ENCODE data around the gene ADAM17.

Gene ADAM17

DNA sequence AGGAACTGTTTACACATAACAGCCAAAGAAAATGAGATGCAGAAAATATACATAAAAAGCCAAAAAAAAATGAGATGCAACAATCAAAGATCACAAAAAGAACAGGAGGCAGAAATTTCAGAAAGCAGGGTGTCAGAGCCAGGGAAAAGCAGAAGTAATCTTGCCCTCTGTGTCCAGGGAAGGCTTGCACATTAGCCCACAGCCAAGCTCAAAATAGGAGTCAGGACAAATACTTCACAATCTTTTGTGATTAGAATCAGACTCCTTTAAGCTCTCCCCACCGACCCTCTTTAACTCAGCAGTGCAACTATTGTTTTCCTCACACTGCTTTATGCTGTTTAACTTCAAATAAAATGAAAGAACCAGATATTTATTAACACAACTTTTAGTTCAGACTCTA lies 46.7 kb downstream of the ADAM17 start:
- Histone ChIP-seq H3K4me2 (ENCODE audit: low read length) (no peak overlapping the region), H3K4me3 (ENCODE audit: low read length) (no peak overlapping the region), H2AFZ (ENCODE audit: low read depth, low read length) (no peak overlapping the region), H3K4me1 (ENCODE audit: low read length) (no peaks in the 10 kb centered on the region), H3K79me2 (ENCODE audit: low read length) (no peaks in the 10 kb centered on the region), H3K9me3 (ENCODE audit: insufficient read depth, low read length) (no peaks in the 10 kb centered on the region), H3K27ac (ENCODE audit: low read length) (no peak overlapping the region), H4K20me1 (ENCODE audit: insufficient read depth, low read length) (no peaks in the 10 kb centered on the region), H3K27me3 (ENCODE audit: low read depth, low read length) (no peaks in the 10 kb centered on the region), H3K9ac (ENCODE audit: low read length) (no peak overlapping the region), H3K36me3 (replicated peaks; ENCODE audit: low read depth, low read length) (no peaks in the 10 kb centered on the region)
- TF ChIP-seq, protein P1, sequence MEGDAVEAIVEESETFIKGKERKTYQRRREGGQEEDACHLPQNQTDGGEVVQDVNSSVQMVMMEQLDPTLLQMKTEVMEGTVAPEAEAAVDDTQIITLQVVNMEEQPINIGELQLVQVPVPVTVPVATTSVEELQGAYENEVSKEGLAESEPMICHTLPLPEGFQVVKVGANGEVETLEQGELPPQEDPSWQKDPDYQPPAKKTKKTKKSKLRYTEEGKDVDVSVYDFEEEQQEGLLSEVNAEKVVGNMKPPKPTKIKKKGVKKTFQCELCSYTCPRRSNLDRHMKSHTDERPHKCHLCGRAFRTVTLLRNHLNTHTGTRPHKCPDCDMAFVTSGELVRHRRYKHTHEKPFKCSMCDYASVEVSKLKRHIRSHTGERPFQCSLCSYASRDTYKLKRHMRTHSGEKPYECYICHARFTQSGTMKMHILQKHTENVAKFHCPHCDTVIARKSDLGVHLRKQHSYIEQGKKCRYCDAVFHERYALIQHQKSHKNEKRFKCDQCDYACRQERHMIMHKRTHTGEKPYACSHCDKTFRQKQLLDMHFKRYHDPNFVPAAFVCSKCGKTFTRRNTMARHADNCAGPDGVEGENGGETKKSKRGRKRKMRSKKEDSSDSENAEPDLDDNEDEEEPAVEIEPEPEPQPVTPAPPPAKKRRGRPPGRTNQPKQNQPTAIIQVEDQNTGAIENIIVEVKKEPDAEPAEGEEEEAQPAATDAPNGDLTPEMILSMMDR (IDR thresholded peaks at IDR 0.05; ENCODE audit: low read depth, low read length): no peak
- no peak for TF ChIP-seq EZH2phosphoT487 (IDR thresholded peaks at IDR 0.05; ENCODE audit: low read depth)

DNA sequence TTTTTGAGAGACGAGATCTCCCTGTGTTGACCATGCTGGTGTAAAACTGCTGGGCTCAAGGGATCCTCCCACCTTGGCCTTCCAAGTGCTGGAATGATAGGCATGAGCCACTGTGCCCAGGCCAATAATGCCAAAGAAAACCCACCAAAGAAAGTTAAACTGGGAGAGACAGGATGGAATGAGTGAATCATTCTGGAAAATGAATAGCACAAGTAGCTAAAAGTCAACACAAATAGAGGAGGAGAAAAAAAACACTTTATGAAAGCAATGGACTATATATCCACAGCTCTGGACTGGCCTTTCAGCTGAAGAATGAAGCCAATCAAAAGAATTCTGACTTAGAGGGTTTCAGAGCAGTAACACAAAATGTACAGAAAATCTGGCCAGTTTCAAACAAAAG lies 57.4 kb downstream of the ADAM17 start:
- H2AFZ ChIP-seq (ENCODE audit: low read depth, low read length): no peak overlapping the region
- H3K36me3 ChIP-seq (replicated peaks; ENCODE audit: low read depth, low read length): peaks cover 17% of the 10 kb centered on the region
- H3K4me2 ChIP-seq (ENCODE audit: low read length): no peak overlapping the region

DNA sequence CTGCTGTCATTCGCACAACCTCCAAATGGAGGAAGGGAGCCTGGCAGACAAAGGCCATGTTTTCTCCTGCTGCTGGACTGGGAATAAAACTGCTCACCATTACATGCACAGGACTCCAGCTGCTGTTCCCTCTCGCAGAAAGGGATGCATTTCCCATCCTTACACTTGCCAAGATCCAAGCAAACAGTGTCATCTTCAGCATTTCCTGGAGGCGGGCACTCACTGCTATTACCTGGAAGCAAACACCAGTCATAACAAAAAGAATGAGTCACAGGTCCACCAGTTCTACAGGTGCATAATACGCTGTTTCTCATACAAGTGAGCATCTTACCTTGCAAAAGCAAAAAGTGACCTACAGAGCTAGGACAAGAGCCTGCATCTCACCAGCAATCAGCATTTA lies 58.6 kb downstream of the ADAM17 start:
- H3K4me2 ChIP-seq (ENCODE audit: low read length): no peak overlapping the region
- H3K36me3 ChIP-seq (replicated peaks; ENCODE audit: low read depth, low read length): peaks cover 24% of the 10 kb centered on the region
- H3K4me1 ChIP-seq (ENCODE audit: low read length): peaks cover 21% of the 10 kb centered on the region
- no peak overlapping the region for H3K9ac ChIP-seq (ENCODE audit: low read length)
- peaks cover 25% of the 10 kb centered on the region for H4K20me1 ChIP-seq (ENCODE audit: insufficient read depth, low read length)
- H3K4me3 ChIP-seq (ENCODE audit: low read length): no peak overlapping the region
- no peak overlapping the region for H2AFZ ChIP-seq (ENCODE audit: low read depth, low read length)
- H3K79me2 ChIP-seq (ENCODE audit: low read length): no peaks in the 10 kb centered on the region
- no peaks in the 10 kb centered on the region for H3K27me3 ChIP-seq (ENCODE audit: low read depth, low read length)
- H3K9me3 ChIP-seq (ENCODE audit: insufficient read depth, low read length): no peaks in the 10 kb centered on the region
- TF ChIP-seq, protein P1 (IDR thresholded peaks at IDR 0.05; ENCODE audit: low read depth, low read length): no peak
- no peak for TF ChIP-seq EZH2phosphoT487 (IDR thresholded peaks at IDR 0.05; ENCODE audit: low read depth)
- H3K27ac ChIP-seq (ENCODE audit: low read length): no peak overlapping the region

More for the DNA sequence above, 57.4 kb downstream of the ADAM17 start:
- Histone ChIP-seq H3K27ac (ENCODE audit: low read length) (no peak overlapping the region), H3K9me3 (ENCODE audit: insufficient read depth, low read length) (no peaks in the 10 kb centered on the region), H3K27me3 (ENCODE audit: low read depth, low read length) (no peaks in the 10 kb centered on the region), H3K4me3 (ENCODE audit: low read length) (no peak overlapping the region), H4K20me1 (ENCODE audit: insufficient read depth, low read length) (peaks cover 19% of the 10 kb centered on the region), H3K9ac (ENCODE audit: low read length) (no peak overlapping the region), H3K79me2 (ENCODE audit: low read length) (no peaks in the 10 kb centered on the region), H3K4me1 (ENCODE audit: low read length) (peaks cover 15% of the 10 kb centered on the region)
- no peak for TF ChIP-seq EZH2phosphoT487 (IDR thresholded peaks at IDR 0.05; ENCODE audit: low read depth)
- TF ChIP-seq, protein P1 (IDR thresholded peaks at IDR 0.05; ENCODE audit: low read depth, low read length): no peak

DNA sequence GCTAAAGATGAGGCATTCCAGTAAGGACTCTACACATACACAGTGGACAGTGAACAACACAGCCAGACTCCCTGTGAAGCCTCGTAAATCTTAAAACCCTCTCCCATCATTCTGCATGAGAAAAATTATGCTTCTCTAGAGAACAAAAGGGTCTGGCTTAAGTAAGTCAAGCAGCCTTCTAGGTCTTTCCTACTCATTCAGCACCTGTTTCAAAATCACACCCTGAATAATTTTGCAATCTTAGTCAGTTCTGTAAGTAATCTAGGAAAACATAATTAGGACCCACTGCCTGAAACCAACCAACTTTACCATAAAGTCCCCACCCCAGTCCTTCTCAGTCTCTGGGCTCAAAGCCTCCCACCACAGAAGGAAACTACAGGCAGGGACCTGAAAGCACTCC lies 61.5 kb downstream of the ADAM17 start:
- H3K79me2 ChIP-seq (ENCODE audit: low read length): no peaks in the 10 kb centered on the region
- no peaks in the 10 kb centered on the region for H3K27me3 ChIP-seq (ENCODE audit: low read depth, low read length)
- peaks cover 21% of the 10 kb centered on the region for H3K4me1 ChIP-seq (ENCODE audit: low read length)
- no peak for TF ChIP-seq EZH2phosphoT487 (IDR thresholded peaks at IDR 0.05; ENCODE audit: low read depth)
- TF ChIP-seq, protein P1 (IDR thresholded peaks at IDR 0.05; ENCODE audit: low read depth, low read length): no peak
- H3K9ac ChIP-seq (ENCODE audit: low read length): no peak overlapping the region
- peak overlapping the region; percentile 43 for H3K4me2 ChIP-seq (ENCODE audit: low read length)
- H3K4me3 ChIP-seq (ENCODE audit: low read length): 0 out of 2 replicates have a peak overlapping the region, but pooled peaks have one; percentile 25
- peaks cover 44% of the 10 kb centered on the region for H3K36me3 ChIP-seq (replicated peaks; ENCODE audit: low read depth, low read length)
- no peak overlapping the region for H2AFZ ChIP-seq (ENCODE audit: low read depth, low read length)
- peak overlapping the region; percentile 47 for H3K27ac ChIP-seq (ENCODE audit: low read length)
- peaks cover 29% of the 10 kb centered on the region for H4K20me1 ChIP-seq (ENCODE audit: insufficient read depth, low read length)
- H3K9me3 ChIP-seq (ENCODE audit: insufficient read depth, low read length): no peaks in the 10 kb centered on the region

All from OCI-LY3 (cell line).